ENCODE measurements around the gene RNF115.

DNA sequence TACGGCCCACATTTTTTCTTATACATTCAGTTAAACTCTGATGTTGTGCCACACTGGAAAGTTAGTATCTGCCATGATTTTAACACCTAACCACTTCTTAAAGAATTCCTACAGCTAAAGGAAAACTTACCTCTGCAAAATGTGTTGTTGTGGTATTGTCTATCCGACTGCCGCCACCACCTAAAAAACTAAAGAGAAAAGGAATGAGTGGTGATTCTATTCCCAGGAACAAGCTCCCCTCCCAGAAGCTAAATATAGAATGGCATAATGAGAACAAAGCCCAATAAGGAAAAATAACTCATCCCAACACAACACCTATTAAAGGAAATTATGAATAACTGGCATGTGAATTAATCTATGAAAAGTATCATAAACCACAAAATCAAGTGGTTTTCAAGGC, 39.5 kb downstream of the RNF115 start:
- no peak for TF ChIP-seq RAD21 (conservative IDR thresholded peaks at IDR 0.05 in 1 of 2, IDR thresholded peaks at IDR 0.05 in 1 of 2)
- TF ChIP-seq ELK1 (IDR thresholded peaks at IDR 0.05; ENCODE audit: low read depth, low read length), result no peak
- no peak for TF ChIP-seq HMGXB4 (CRISPR knock-in tag; IDR thresholded peaks at IDR 0.05; ENCODE audit: borderline replicate concordance)
- TF ChIP-seq, protein P1, sequence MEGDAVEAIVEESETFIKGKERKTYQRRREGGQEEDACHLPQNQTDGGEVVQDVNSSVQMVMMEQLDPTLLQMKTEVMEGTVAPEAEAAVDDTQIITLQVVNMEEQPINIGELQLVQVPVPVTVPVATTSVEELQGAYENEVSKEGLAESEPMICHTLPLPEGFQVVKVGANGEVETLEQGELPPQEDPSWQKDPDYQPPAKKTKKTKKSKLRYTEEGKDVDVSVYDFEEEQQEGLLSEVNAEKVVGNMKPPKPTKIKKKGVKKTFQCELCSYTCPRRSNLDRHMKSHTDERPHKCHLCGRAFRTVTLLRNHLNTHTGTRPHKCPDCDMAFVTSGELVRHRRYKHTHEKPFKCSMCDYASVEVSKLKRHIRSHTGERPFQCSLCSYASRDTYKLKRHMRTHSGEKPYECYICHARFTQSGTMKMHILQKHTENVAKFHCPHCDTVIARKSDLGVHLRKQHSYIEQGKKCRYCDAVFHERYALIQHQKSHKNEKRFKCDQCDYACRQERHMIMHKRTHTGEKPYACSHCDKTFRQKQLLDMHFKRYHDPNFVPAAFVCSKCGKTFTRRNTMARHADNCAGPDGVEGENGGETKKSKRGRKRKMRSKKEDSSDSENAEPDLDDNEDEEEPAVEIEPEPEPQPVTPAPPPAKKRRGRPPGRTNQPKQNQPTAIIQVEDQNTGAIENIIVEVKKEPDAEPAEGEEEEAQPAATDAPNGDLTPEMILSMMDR (IDR thresholded peaks at IDR 0.05), result no peak
- no peak for TF ChIP-seq POLR2A (IDR thresholded peaks at IDR 0.05; ENCODE audit: low read length)
- TF ChIP-seq CEBPB (IDR thresholded peaks at IDR 0.05), result no peak
- TF ChIP-seq TP53 (CRISPR knock-in tag; IDR thresholded peaks at IDR 0.05), result no peak
- no peak for TF ChIP-seq BHLHE40 (IDR thresholded peaks at IDR 0.05; ENCODE audit: low read depth, low read length)
- TF ChIP-seq HDAC2 (IDR thresholded peaks at IDR 0.05), result no peak
- TF ChIP-seq NPAS2 (CRISPR knock-in tag; IDR thresholded peaks at IDR 0.05; ENCODE audit: borderline replicate concordance), result no peak

All from A549 (cell line).